HG03520 (cell line): ENCODE results near the gene TMC6.
"Not testable (repeated sequence)": the region's sequence is repeated elsewhere in the genome, so short reads cannot be mapped to it uniquely, and the experiment has no call there.

Experiments
- ATAC-seq: cut with Tn5 transposase; IDR thresholded peaks from one replicate; pipeline ENCODE4 v1.9.1; 2021; ENCODE audit warnings: mild to moderate bottlenecking, moderate library complexity; ENCODE audit not compliant: unreplicated experiment

Gene TMC6

GRCh38 chr17:78124081-78124835 lies 4.3 kb downstream of the TMC6 start:
- ATAC-seq, result no peak

DNA sequence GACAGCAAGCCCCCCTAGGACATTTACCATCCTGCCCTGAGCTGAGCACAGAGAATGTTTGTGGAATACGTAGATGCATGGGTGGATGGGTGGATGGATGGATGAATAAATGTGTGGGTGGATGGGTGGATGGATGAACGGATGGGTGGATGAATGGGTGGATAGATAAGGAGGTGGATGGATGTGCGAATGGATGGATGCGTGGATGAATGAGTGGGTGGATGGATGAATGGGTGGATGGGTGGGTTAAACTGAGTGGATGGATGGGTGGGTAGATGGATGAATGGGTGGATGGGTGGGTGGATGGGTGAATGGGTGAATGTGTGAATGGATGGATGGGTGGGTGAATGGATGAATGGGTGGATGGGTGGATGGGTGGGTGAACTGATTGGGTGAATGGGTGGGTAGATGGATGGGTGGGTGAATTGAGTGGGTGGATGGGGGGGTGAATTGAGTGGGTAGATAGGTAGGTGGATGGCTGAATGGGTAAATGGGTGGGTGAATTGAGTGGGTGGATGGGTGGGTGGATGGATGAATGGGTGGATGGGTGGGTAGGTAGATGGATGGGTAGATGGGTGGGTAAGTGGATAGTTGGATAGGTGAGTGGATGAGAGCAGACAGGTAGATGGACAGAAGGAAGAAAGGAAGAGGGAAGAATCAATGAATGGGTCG lies 5.2 kb downstream of the TMC6 start:
- no peak for ATAC-seq

GRCh38 chr17:78122931-78123249 lies 5.7 kb downstream of the TMC6 start:
- ATAC-seq, result no peak

- ATAC-seq, result no peak
Observed at GRCh38 chr17:78122216-78122930, 6.2 kb downstream of the TMC6 start.

DNA sequence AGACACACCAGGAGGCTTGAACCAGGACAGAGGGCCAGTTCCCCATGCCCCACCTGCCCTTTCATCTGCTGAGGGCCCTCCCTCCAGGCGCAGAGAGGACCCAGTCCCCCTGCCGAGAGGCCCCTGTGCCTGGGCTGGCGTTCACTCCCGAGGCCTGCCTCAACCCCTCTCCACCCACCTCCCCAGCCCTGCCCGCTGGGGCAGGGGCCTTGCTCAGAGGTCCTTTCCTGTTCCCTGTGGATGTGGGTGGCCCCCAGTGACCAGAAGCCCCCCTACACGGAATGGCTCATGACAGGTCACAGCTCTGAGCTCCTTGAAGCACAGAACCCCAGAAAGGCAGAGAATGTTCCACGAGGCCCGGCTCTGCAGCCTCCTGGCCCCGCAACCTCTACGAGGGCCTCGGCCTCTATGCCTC lies 6.7 kb downstream of the TMC6 start:
- no peak for ATAC-seq

DNA sequence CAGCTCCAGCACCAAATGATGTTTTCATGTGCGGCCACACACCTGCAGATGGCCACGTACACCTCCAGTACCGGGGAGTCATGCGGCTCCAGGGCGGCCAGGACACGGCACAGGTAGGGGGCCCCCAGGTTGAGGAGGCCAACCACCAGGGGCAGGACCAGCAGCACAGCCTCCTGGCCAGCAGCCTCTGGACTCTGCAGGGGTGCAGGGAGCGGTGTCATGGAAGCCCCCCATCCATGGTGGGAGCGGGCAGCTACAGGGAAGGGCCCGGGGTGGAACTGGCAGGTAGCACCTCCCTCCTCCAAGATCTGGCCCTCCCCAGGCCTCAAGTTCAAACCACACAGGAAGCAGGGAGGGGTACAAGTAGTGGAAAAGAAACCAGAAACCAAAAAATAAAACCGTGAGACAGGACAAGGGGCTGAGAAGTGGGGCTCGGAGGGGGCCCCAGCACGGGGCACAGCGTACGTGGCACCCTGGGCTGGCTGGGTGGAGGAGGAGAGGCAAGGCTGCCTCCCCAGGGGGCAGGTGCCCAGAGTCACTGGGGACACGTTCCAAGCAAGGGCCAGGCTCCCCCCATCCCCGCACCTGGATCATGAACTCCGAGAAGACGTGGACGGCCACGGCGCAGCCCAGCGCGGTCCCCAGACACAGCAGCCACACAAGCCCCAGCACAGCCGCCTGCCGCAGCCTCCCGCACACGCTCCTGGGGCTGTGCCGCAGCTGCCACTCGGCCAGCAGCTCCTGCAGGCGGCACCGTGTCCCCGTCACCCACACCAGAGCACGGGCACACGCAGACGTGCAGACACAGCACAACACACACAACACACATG lies 7.4 kb downstream of the TMC6 start:
- ATAC-seq, result no peak

DNA sequence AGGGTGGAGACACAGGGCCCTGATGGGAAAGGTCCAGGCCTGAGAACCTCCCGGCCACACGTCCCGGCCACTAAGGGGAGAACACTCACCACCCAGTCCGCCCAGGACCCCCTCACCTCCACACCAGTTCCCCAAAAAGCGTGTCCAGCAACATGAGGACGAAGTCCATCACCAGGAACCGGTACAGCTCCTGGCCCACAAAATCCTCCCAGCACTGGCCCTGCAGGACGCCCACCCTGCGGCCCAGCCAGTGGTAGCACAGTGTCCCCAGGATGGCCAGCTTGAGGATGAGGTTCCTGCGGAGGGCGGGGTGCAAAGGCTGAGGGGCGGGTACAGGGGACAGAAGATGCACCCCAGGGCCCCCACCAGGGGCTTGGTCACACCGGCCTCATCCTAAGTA lies 8.0 kb downstream of the TMC6 start:
- ATAC-seq, result no peak

DNA sequence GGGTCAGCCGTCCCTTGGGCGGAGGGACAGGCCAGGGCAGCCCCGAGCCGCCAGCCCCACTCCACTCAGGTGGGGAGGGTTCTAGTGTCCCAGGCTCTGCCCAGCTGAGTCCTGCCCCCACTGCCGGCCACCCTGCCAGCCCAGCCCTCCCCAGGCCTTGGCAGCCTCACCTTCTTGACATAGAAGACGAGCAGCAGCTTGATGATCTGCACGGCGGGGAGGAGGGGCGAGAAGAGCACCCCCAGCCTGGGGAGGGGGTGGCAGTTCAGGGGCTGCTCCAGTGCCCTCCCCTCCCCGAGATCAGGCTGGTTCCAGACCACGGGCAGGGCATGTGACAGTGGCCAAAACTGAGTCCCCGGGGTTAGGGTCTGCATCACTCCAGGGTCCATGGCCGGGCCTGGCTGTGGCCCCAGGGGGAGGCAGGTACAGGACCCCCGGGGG lies 9.7 kb downstream of the TMC6 start:
- ATAC-seq, result no peak

DNA sequence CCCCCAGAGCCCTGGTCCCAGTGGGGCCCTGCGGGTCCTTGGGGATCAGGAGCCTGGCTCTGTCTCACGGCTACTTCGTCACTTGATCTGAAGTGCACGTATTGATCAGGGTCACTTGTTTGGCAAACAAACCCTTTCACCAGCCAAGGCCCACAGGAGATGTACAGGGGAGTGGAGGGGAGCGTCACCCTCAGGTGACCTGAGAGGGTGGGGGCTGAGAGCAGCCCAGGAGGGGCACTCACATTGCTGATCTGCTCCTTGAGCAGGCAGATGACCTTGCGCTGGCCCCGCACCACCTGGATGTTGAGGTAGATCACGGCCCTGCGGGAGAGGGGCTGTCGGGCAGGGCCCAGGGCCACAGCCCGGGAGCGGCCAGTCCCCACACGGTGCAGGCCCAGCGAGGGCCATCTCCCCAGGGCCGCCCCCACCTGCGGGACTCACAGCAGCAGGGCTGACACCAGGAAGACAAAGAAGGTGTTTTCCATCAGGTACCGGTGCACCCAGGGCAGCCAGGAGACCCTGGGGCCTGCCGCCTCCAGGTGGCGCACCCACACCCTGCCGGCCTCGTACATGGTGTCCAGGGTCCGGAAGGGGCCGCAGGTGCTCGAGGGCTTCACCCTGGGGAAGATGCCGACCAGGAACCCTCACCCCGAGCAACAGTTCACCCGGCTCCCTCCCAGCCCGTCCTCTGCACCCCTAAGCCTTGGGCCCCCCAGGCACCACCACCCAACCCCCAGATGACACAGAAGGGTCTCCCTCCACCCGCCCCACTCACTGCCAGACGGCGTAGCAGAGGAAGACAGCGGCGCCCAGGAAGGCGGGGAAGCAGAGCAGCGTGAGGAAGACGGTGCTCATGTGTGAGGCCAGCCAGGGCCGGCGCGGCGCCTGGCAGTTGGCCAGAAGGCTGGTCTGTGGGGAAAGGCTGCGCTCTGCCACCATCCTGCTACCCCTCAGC lies 11.3 kb downstream of the TMC6 start:
- ATAC-seq, result no peak

GRCh38 chr17:78116411-78116810 lies 12.1 kb downstream of the TMC6 start:
- ATAC-seq, result no peak

GRCh38 chr17:78115803-78116202 lies 12.8 kb downstream of the TMC6 start:
- ATAC-seq, result not testable (repeated sequence)

DNA sequence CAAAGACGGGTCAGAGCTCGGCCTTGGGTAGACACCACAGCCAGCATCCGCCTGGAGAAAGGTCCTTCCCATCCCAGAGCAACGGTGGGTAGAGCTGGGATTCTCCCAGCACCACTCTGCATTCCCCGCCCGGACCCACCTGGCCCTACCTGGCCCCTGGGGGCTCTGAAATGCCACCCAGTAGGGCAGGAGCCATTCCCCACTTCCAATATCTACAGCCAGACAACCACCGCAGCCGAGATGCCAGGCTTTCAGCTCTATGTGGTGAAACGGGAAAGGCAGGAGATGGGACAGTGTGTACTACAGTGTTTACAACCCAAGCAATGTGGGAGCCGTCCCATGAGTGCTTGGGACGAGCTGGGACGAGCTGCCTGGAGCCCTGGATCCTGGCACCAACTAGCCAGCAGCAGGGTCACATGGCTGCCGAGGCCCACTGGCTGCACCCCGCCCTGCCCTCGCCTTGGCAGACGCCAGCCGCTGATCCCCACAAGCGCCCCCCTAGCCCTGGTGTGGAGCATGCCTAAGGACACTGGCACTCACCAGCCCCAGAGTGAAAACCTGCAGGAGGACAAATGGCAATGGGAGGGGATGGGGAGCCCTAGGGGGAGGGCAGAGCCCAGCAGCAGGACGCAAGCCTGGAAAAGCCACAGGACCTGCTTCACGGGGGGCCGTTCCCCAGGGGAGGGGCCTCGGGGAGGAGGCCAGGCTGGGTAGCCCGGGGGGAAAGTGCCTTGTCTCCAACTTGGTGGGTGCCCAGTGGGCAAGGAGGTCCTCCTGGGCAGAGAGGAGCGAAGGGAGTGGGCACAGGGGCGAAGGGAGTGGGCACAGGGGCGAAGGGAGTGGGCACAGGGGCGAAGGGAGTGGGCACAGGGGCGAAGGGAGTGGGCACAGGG lies 13.5 kb downstream of the TMC6 start:
- ATAC-seq, result no peak

DNA sequence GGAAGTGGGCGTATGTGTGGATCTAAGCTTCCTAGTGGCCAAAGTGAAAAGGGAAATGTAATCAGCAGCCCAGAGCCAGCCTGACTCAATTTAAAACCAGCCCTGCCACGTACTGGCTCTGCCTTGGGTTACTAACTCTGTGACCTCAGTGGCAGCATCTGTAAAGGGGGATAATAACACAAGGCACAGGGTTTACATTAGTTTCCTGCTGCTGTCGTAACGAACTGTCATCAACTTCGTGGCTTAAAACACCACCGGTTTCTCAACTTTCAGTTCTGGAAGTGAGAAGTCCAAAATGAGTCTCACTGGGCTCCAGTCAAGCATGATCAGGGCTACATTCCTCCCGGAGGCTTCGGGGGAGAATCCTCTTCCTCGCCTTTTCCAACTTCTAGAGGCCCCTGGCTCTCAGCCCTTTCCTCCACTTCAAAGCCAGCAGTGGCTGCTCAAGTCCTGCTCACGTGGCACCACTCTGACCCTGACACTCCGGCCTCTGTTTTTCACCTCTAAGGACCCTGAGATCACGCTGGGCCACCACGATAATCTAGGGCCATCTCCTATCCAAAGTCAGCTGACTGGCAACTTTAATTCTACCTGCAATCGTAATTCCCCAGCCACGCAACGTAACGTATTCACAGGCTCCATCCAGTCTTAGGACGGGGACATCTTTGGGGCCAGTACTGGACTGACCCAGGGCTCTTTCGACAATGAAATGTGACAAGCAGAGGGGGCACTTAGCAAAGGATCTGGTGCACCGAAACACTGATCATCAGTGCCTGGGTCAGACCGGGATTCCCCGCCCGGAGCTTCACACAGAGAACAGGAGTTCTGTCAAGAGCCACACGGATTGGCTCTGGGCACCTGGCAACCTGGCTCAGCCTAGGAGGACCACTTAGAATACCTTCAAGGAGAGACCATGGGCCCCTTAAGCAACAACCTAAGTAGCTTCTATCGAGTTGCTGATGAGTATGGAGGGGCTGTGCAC lies 14.5 kb downstream of the TMC6 start:
- ATAC-seq, result no peak

DNA sequence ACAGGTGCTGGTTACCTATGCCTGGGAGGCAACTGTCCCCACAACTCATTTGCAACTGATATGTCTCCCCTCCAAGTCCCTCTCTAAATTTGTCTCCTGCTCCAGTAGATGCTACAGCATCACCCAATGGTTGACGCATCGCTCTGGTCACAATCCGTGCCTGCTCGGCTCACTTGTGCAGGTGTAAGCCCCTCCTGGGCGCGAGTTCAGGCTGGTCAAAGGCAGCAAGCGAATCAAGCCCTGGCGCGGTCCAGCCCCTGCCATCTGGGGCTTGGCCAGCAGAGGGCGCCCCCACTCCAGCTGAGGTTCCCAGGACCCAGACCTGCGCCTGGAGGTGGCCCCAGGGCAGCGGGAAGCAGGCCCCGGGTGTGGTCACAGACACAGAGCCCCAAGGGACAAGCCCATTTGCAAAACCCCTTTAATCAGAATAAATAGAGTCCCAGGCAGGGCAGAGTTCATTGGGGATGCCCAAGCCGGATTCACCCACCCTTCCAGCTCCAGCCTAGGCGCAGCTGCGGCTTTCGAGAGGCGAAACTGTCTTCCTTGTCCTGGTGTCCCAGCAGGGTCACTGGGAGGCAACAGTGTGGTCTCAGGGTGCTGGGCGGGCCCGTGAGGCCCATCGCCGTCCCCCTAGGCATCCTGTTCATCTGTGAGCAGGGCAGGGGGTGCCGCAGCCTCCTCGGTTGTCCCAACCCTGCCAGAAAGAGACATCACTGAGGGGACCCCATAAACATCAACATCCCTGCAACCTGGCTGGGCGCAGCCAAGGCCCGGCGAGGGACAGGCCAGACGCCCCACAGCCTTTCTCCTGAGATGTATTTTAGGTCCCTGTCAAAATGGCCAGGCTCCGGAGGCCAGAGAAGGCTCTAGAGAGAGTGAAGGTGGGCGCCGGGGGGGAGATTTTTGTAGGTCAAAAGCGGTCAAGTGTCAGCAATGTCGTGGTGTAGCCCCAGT lies 15.8 kb downstream of the TMC6 start:
- ATAC-seq, result no peak

- ATAC-seq, result no peak
Observed at GRCh38 chr17:78111727-78112517, 16.6 kb downstream of the TMC6 start.
